SU-DHL-6 (cell line): ENCODE results near the gene CD52.

Experiments used
- H2AFZ ChIP-seq: fragments of 200-600 bp; sonication (generic); 2 replicates; pipeline ENCODE4 v1.6.1; 2014; ENCODE audit warnings: low read depth, mild to moderate bottlenecking, moderate library complexity, mixed read lengths, antibody characterized with exemption, low read length; ENCODE audit not compliant: severe bottlenecking
- H3F3A ChIP-seq: fragments of 200-600 bp; shearing (Covaris generic); 2 replicates; pipeline ENCODE4 v1.6.0; 2016; ENCODE audit warnings: antibody characterized with exemption, mild to moderate bottlenecking; ENCODE audit not compliant: insufficient read depth
- H3K27ac ChIP-seq: fragments of 200-600 bp; sonication (generic); 2 replicates; pipeline ENCODE4 v1.5.1; 2016; ENCODE audit warnings: low read depth, mild to moderate bottlenecking, low read length, moderate library complexity, mixed read lengths
- H3K27me3 ChIP-seq: fragments of 200-600 bp; sonication (generic), shearing (Covaris generic); 2 replicates; pipeline ENCODE4 v1.6.0; 2014; ENCODE audit warnings: mild to moderate bottlenecking, low read length
- H3K36me3 ChIP-seq: fragments of 200-600 bp; sonication (generic); 2 replicates; pipeline ENCODE4 v1.6.1; 2014; ENCODE audit warnings: mild to moderate bottlenecking, low read length, mixed read lengths
- H3K4me2 ChIP-seq: fragments of 300-600, 200-600 bp; shearing (Covaris generic), sonication (generic); 2 replicates; pipeline ENCODE4 v1.6.0; 2014; ENCODE audit warnings: low read length, low read depth, mild to moderate bottlenecking; ENCODE audit not compliant: poor library complexity, severe bottlenecking
- H3K4me3 ChIP-seq: fragments of 200-600 bp; sonication (generic); 2 replicates; pipeline ENCODE4 v1.5.1; 2014; ENCODE audit warnings: antibody characterized with exemption, low read length, mild to moderate bottlenecking, mixed read lengths; ENCODE audit not compliant: insufficient read depth, poor library complexity, severe bottlenecking
- H3K79me2 ChIP-seq: fragments of 200-600 bp; sonication (generic); 2 replicates; pipeline ENCODE4 v1.6.1; 2014; ENCODE audit warnings: mild to moderate bottlenecking, low read length, moderate library complexity; ENCODE audit not compliant: insufficient read depth
- H3K9ac ChIP-seq: fragments of 200-600 bp; sonication (generic); 2 replicates; pipeline ENCODE4 v1.7.0; 2014; ENCODE audit warnings: mild to moderate bottlenecking, low read length
- H3K9me2 ChIP-seq: fragments of 200-600 bp; sonication (generic); replicated peaks from 2 replicates; pipeline ENCODE4 v1.6.1; 2014; ENCODE audit warnings: low read length; ENCODE audit not compliant: insufficient read depth
- H3K9me3 ChIP-seq: fragments of 200-600 bp; sonication (generic); 2 replicates; pipeline ENCODE4 v1.6.1; 2014; ENCODE audit warnings: low read length, mixed read lengths; ENCODE audit not compliant: insufficient read depth
- H4K20me1 ChIP-seq: fragments of 200-600 bp; sonication (generic); 2 replicates; pipeline ENCODE4 v1.6.1; 2014; ENCODE audit warnings: low read depth, mild to moderate bottlenecking, antibody characterized with exemption, low read length, moderate library complexity, mixed read lengths
- CTCF ChIP-seq: fragments of 200-600 bp; sonication (generic); IDR thresholded peaks from one replicate; pipeline ENCODE4 v1.5.1; 2017; ENCODE audit warnings: antibody characterized with exemption, mild to moderate bottlenecking, low read length, moderate library complexity; ENCODE audit not compliant: insufficient read depth, poor library complexity, severe bottlenecking
- EZH2phosphoT487 ChIP-seq: fragments of 200-600 bp; sonication (generic), shearing (Covaris generic); conservative IDR thresholded peaks from 2 replicates; pipeline ENCODE4 v1.6.1; 2018; ENCODE audit warnings: mild to moderate bottlenecking, antibody characterized with exemption, low read length, moderate library complexity, mixed read lengths

The CD52 gene

GRCh38 chr1:26362331-26362730, 44.6 kb downstream of the CD52 start:
- no peak for TF ChIP-seq CTCF
- no peak for TF ChIP-seq EZH2phosphoT487
- Histone ChIP-seq H3K9ac (no peak overlapping the region), H3K27ac (no peak overlapping the region), H3K4me3 (no peak overlapping the region), H3K79me2 (no peaks in the 10 kb centered on the region), H3K9me3 (no peaks in the 10 kb centered on the region), H3K4me2 (no peak overlapping the region), H3F3A (no peaks in the 10 kb centered on the region), H3K9me2 (no peaks in the 10 kb centered on the region), H3K36me3 (no peaks in the 10 kb centered on the region), H4K20me1 (no peaks in the 10 kb centered on the region), H3K27me3 (no peaks in the 10 kb centered on the region), H2AFZ (no peak overlapping the region)

- H2AFZ ChIP-seq = no peak overlapping the region
- H3K27me3 ChIP-seq = no peaks in the 10 kb centered on the region
- no peaks in the 10 kb centered on the region for H3K9me2 ChIP-seq
- no peak overlapping the region for H3K4me2 ChIP-seq
- H3K36me3 ChIP-seq = no peaks in the 10 kb centered on the region
- no peaks in the 10 kb centered on the region for H3F3A ChIP-seq
- no peaks in the 10 kb centered on the region for H4K20me1 ChIP-seq
- no peaks in the 10 kb centered on the region for H3K79me2 ChIP-seq
- no peak overlapping the region for H3K27ac ChIP-seq
- no peak overlapping the region for H3K4me3 ChIP-seq
- H3K9ac ChIP-seq = no peak overlapping the region
- TF ChIP-seq CTCF = peak; percentile 93
- TF ChIP-seq EZH2phosphoT487 = no peak
- H3K9me3 ChIP-seq = no peaks in the 10 kb centered on the region
Measured at GRCh38 chr1:26363549-26364448, 46.0 kb downstream of the CD52 start.

DNA sequence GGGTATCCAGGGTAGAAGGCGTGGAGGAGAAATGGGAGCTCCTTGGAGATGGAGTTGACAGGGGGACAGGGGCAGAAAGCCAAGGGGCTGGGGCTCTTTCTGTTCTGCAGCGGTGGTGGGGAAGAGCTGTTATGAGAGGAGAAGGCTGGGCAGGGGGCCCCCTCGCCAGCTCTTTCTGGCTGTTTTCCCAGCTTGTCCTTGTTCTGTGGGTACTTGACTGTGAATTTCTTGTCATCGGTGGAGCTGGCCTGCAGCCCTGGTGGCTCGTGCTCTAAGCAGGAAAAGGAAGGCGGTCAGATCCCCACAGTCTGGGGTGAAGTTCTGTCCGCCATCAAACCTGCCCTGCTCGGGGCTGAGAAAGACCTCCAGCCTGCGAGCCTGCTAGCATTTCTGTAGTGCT, 47.2 kb downstream of the CD52 start:
- Histone ChIP-seq H3K27ac (no peak overlapping the region), H3K79me2 (no peaks in the 10 kb centered on the region), H4K20me1 (no peaks in the 10 kb centered on the region), H3K4me3 (no peak overlapping the region), H2AFZ (no peak overlapping the region), H3K9me2 (no peaks in the 10 kb centered on the region), H3K4me2 (no peak overlapping the region), H3K9ac (no peak overlapping the region), H3F3A (no peaks in the 10 kb centered on the region), H3K36me3 (no peaks in the 10 kb centered on the region), H3K27me3 (no peaks in the 10 kb centered on the region), H3K9me3 (no peaks in the 10 kb centered on the region)
- TF ChIP-seq EZH2phosphoT487 (no peak), CTCF (no peak)
